Astrocyte (in vitro differentiated cells and primary cell): ENCODE measurements around the gene SPATA32. TPM values are rescaled to one million over a fixed set of nuclear protein-coding genes. Genes with fewer than 3 reads are reported as not detected.
"Not testable (repeated sequence)": the region's sequence is repeated elsewhere in the genome, so short reads cannot be mapped to it uniquely, and the experiment has no call there.

Experiments used
- DNase-seq: peaks from one replicate; pipeline ENCODE4 v3.0.0-alpha.2; 2010; ENCODE audit warnings: low read depth
- FAIRE-seq: peaks from 2 replicates; lab custom pipeline; 2011; peaks lifted over from hg19 to GRCh38; lab: Jason Lieb, UNC
- H2AFZ ChIP-seq: 2 replicates; pipeline ENCODE4 v1.6.0; 2012; ENCODE audit warnings: low read depth, low read length, inconsistent platforms
- H3K27ac ChIP-seq: 2 replicates; pipeline ENCODE4 v1.5.1; 2011; ENCODE audit warnings: low read depth, low read length, inconsistent platforms
- H3K27me3 ChIP-seq: 2 replicates; pipeline ENCODE4 v1.6.0; 2011; ENCODE audit warnings: low read length, inconsistent platforms; ENCODE audit not compliant: insufficient read depth
- H3K36me3 ChIP-seq: 2 replicates; pipeline ENCODE4 v1.5.1; 2011; ENCODE audit warnings: low read length, inconsistent platforms; ENCODE audit not compliant: insufficient read depth
- H3K4me1 ChIP-seq: 2 replicates; pipeline ENCODE4 v1.5.1; 2011; ENCODE audit warnings: low read length, inconsistent platforms; ENCODE audit not compliant: insufficient read depth
- H3K4me2 ChIP-seq: 2 replicates; pipeline ENCODE4 v1.6.0; 2012; ENCODE audit warnings: low read length, inconsistent platforms
- H3K4me3 ChIP-seq: 2 replicates; pipeline ENCODE4 v1.5.1; 2011; ENCODE audit warnings: low read depth, mild to moderate bottlenecking, low read length, inconsistent platforms; ENCODE audit not compliant: insufficient read depth
- H3K79me2 ChIP-seq: 2 replicates; pipeline ENCODE4 v1.6.0; 2012; ENCODE audit warnings: mild to moderate bottlenecking, low read length, inconsistent platforms; ENCODE audit not compliant: insufficient read depth
- H3K9ac ChIP-seq: 2 replicates; pipeline ENCODE4 v1.6.0; 2012; ENCODE audit warnings: mild to moderate bottlenecking, low read length, inconsistent platforms
- H3K9me3 ChIP-seq: 2 replicates; pipeline ENCODE4 v1.5.1; 2012; ENCODE audit warnings: low read depth, mild to moderate bottlenecking, low read length, inconsistent platforms; ENCODE audit not compliant: insufficient read depth
- H4K20me1 ChIP-seq: 2 replicates; pipeline ENCODE4 v1.6.0; 2012; ENCODE audit warnings: low read length, inconsistent platforms; ENCODE audit not compliant: insufficient read depth
- H3K27ac Mint-ChIP-seq: one replicate; pipeline ENCODE4 v1.8.0; 2021; ENCODE audit warnings: mild to moderate bottlenecking, mixed read lengths; ENCODE audit not compliant: unreplicated experiment
- H3K27me3 Mint-ChIP-seq: one replicate; pipeline ENCODE4 v1.8.0; 2021; ENCODE audit warnings: low read depth, mixed read lengths; ENCODE audit not compliant: unreplicated experiment
- H3K36me3 Mint-ChIP-seq: one replicate; pipeline ENCODE4 v1.8.0; 2021; ENCODE audit warnings: low read depth, mixed read lengths; ENCODE audit not compliant: unreplicated experiment
- H3K4me1 Mint-ChIP-seq: one replicate; pipeline ENCODE4 v1.8.0; 2021; ENCODE audit warnings: low read depth, mixed read lengths; ENCODE audit not compliant: unreplicated experiment
- H3K4me3 Mint-ChIP-seq: one replicate; pipeline ENCODE4 v1.8.0; 2021; ENCODE audit warnings: mild to moderate bottlenecking, moderate library complexity, mixed read lengths; ENCODE audit not compliant: unreplicated experiment
- H3K9me3 Mint-ChIP-seq: one replicate; pipeline ENCODE4 v1.8.0; 2021; ENCODE audit warnings: mild to moderate bottlenecking, mixed read lengths; ENCODE audit not compliant: unreplicated experiment
- EZH2 ChIP-seq: IDR thresholded peaks from 2 replicates; pipeline ENCODE4 v1.6.1; 2012; ENCODE audit warnings: mild to moderate bottlenecking, low read length, inconsistent platforms; ENCODE audit not compliant: insufficient read depth
- total RNA-seq: library from RNA; stranded (reverse); gene quantifications from 2 replicates; pipeline ENCODE4 v1.2.1, GENCODE V29; 2021
- TF ChIP-seq, protein P1 (sequence below): IDR thresholded peaks from 2 replicates; pipeline ENCODE4 v1.5.1; 2011; ENCODE audit warnings: low read depth, mild to moderate bottlenecking, inconsistent platforms, low read length, moderate library complexity; ENCODE audit not compliant: insufficient read depth

The SPATA32 gene
- total RNA-seq, 1 donor from 2014 or later, result not detected

DNA sequence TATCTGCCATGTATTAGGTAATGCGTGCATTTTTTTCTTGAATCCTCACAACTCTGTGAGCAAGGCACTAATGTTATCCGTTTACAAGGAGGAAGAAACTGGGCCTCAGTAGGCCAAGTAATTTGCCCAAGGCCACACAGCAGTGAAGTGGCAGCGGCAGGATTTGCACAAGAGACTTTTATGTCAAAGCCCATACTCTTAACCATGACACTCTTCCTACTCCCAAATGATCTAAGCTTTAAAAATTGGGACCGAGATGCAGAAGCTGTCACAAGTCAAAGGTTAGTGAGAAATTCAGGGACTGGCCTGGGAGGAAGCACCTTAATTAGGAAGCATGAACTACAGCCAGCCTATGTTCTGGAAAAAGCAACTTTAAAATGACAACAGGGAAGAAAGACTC lies 44.2 kb upstream of the SPATA32 start:
- peak overlapping the region; percentile 11 for H3K9ac ChIP-seq
- H4K20me1 ChIP-seq, result peaks cover 67% of the 10 kb centered on the region
- no peak for TF ChIP-seq EZH2
- TF ChIP-seq, protein P1, sequence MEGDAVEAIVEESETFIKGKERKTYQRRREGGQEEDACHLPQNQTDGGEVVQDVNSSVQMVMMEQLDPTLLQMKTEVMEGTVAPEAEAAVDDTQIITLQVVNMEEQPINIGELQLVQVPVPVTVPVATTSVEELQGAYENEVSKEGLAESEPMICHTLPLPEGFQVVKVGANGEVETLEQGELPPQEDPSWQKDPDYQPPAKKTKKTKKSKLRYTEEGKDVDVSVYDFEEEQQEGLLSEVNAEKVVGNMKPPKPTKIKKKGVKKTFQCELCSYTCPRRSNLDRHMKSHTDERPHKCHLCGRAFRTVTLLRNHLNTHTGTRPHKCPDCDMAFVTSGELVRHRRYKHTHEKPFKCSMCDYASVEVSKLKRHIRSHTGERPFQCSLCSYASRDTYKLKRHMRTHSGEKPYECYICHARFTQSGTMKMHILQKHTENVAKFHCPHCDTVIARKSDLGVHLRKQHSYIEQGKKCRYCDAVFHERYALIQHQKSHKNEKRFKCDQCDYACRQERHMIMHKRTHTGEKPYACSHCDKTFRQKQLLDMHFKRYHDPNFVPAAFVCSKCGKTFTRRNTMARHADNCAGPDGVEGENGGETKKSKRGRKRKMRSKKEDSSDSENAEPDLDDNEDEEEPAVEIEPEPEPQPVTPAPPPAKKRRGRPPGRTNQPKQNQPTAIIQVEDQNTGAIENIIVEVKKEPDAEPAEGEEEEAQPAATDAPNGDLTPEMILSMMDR, result no peak
- peaks cover 13% of the 10 kb centered on the region for H3K36me3 Mint-ChIP-seq
- DNase-seq, result no peak
- H3K4me2 ChIP-seq, result peak overlapping the region; percentile 24
- no peaks in the 10 kb centered on the region for H3K36me3 ChIP-seq
- peaks cover 95% of the 10 kb centered on the region for H3K79me2 ChIP-seq
- no peaks in the 10 kb centered on the region for H3K27me3 ChIP-seq
- H3K4me3 Mint-ChIP-seq, result peak overlapping the region; percentile 42
- FAIRE-seq, result no peak
- no peaks in the 10 kb centered on the region for H3K9me3 ChIP-seq
- no peak overlapping the region for H3K4me3 ChIP-seq
- H3K27me3 Mint-ChIP-seq, result no peaks in the 10 kb centered on the region
- H3K27ac Mint-ChIP-seq, result peak overlapping the region; percentile 66
- no peak overlapping the region for H3K27ac ChIP-seq
- peaks cover 23% of the 10 kb centered on the region for H3K4me1 Mint-ChIP-seq
- H3K9me3 Mint-ChIP-seq, result no peaks in the 10 kb centered on the region
- H2AFZ ChIP-seq, result no peak overlapping the region
- H3K4me1 ChIP-seq, result peaks cover 45% of the 10 kb centered on the region

- Histone ChIP-seq H4K20me1 (peaks cover 65% of the 10 kb centered on the region), H3K27ac (peak overlapping the region; percentile 2), H3K79me2 (peaks cover 94% of the 10 kb centered on the region), H3K9me3 (no peaks in the 10 kb centered on the region), H3K4me3 (no peak overlapping the region), H3K27me3 (no peaks in the 10 kb centered on the region), H3K36me3 (no peaks in the 10 kb centered on the region), H3K4me1 (peaks cover 42% of the 10 kb centered on the region), H2AFZ (no peak overlapping the region), H3K4me2 (peak overlapping the region; percentile 24), H3K9ac (peak overlapping the region; percentile 11)
- peak; percentile 72 for DNase-seq
- Mint-ChIP-seq H3K27ac (no peak overlapping the region), H3K27me3 (no peaks in the 10 kb centered on the region), H3K4me1 (peaks cover 22% of the 10 kb centered on the region), H3K4me3 (no peak overlapping the region), H3K36me3 (peaks cover 12% of the 10 kb centered on the region), H3K9me3 (no peaks in the 10 kb centered on the region)
- no peak for TF ChIP-seq EZH2
- TF ChIP-seq, protein P1, result no peak
- no peak for FAIRE-seq
Measured at GRCh38 chr17:45305530-45306087, 43.7 kb upstream of the SPATA32 start.

DNA sequence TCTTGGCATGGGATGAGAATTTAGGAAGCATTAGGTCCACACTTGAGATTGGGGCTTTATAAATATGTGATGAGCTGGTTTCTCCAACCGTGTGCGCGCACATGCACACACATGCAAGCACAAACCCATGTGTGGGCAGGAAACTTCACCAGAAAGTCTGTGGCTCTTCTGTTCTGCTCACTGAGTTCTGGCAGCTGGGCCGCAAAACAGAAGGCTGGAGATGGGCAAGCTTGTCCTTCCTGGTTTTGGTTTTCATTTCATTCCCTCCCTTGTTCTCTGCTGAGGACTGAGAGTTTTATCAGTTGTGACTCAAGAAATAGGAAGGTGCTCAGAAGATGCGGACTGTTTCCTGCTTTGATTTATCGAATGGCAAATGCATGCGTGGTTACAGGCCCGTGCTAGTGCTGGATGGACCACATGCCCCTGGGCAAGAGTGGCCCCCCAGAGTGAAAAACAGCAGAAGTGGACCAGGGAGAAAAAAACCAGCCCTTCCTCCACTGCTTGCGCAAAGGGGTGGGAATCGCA lies 40.8 kb upstream of the SPATA32 start:
- DNase-seq, result peak; percentile 90
- Histone ChIP-seq H3K36me3 (no peaks in the 10 kb centered on the region), H3K4me2 (peak overlapping the region; percentile 17), H3K4me3 (no peak overlapping the region), H3K27ac (peak overlapping the region; percentile 15), H2AFZ (no peak overlapping the region), H3K9me3 (no peaks in the 10 kb centered on the region), H3K4me1 (peaks cover 38% of the 10 kb centered on the region), H3K9ac (peak overlapping the region; percentile 12), H3K27me3 (no peaks in the 10 kb centered on the region), H3K79me2 (peaks cover 95% of the 10 kb centered on the region), H4K20me1 (peaks cover 67% of the 10 kb centered on the region)
- H3K27ac Mint-ChIP-seq, result peak overlapping the region; percentile 42
- H3K4me1 Mint-ChIP-seq, result peaks cover 37% of the 10 kb centered on the region
- H3K27me3 Mint-ChIP-seq, result no peaks in the 10 kb centered on the region
- H3K4me3 Mint-ChIP-seq, result peak overlapping the region; percentile 11
- peaks cover 9% of the 10 kb centered on the region for H3K36me3 Mint-ChIP-seq
- no peaks in the 10 kb centered on the region for H3K9me3 Mint-ChIP-seq
- TF ChIP-seq EZH2, result no peak
- TF ChIP-seq, protein P1, result no peak
- peak; percentile 56 for FAIRE-seq

DNA sequence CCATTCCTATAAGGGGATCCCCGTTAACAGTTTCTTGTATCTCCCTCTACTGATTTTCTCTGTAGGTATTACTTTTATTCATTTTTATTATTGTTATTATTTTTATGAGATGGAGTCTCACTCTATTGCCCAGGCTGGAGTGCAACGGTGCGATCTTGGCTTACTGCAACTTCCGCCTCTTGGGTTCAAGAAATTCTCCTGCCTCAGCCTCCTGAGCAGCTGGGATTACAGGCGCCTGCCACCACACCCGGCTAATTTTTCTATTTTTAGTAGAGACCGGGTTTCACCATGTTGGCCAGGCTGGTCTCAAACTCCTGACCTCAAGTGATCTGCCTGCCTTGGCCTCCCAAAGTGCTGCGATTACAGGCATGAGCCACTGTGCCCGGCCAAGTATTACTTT lies 40.3 kb upstream of the SPATA32 start:
- not testable (repeated sequence) for H3K4me3 ChIP-seq, H2AFZ ChIP-seq, H3K27ac Mint-ChIP-seq, H3K36me3 Mint-ChIP-seq, FAIRE-seq, DNase-seq, H3K9ac ChIP-seq, H3K27me3 ChIP-seq, H3K27me3 Mint-ChIP-seq, H3K4me3 Mint-ChIP-seq, H3K9me3 ChIP-seq, H3K36me3 ChIP-seq, H3K27ac ChIP-seq, H3K9me3 Mint-ChIP-seq
- H3K4me2 ChIP-seq, result peak overlapping the region; percentile 17
- peaks cover 33% of the 10 kb centered on the region for H3K4me1 ChIP-seq
- peaks cover 37% of the 10 kb centered on the region for H3K4me1 Mint-ChIP-seq
- peaks cover 66% of the 10 kb centered on the region for H4K20me1 ChIP-seq
- H3K79me2 ChIP-seq, result peaks cover 94% of the 10 kb centered on the region
